Activated naive CD4-positive, alpha-beta T cell treated with Interleukin-2 at 50 U/mL for 16 hours (primary cell): ENCODE results near the gene TKFC.

Experiments
- DNase-seq: peaks from one replicate; pipeline ENCODE4 v3.0.0-alpha.2; 2020

The TKFC gene

DNA sequence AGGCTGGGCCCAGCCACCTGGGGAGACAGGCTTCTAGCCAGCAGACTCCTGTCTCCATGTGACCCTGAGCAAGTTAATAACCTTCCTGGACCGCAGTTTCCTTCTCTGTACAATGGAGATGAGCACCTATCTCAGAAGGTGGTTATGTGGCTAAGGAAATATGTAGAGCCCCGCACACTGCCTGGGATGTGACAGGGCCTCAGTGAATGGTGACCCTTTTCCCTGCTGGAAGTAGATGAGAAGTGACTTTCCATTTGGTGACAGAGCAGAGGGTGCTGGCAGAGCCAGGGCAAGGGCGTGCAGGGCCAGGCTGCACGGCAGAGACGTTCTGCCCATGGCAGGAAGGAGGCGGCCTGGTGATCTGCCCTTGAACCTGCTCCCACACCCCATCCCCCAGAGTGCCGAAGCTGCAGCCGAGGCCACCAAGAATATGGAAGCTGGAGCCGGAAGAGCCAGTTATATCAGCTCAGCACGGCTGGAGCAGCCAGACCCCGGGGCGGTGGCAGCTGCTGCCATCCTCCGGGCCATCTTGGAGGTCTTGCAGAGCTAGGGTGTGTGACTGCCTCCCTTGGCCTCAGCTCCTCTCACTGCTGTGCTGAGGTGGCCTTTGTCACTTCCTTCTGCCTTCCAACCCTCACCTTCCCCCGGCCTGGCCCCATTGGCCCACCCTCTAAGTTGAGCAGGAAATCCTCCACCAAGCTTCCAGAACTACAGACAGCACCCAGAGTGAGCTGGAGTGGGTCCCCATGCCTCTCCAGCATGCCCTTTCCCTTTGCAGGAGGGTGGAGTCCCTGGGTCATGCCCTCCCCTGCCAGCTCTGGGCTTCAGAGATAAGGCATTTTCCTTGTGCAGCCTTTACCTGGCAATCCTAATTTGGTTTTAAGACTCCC, 13.2 kb downstream of the TKFC start:
- no peak for DNase-seq

DNA sequence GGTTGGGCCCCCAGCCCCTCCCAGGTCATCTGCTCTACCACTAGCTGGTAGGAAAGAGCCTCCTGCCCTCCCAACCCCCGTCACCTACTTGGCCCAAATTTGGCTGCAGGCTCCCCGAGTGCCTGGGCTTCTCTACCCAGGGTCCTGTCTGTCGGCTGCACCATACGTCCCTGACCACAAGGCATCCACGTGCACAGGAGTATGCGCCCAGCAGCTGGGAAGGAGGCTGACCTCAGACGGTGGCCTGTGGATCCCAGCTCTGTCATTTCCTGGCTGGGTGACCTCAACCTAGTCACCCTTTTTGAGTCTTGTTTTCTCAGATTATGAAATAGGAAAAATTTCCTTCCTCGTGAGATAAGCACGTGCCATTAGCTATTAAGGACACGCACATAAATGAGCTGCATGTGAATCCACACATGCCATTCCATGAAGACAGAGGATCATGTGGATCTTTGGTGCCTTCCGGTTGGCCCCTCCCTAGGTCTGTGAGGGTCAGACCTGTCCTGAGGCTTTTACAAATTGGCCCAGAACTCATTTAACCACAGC, 15.0 kb downstream of the TKFC start:
- DNase-seq, result no peak

DNA sequence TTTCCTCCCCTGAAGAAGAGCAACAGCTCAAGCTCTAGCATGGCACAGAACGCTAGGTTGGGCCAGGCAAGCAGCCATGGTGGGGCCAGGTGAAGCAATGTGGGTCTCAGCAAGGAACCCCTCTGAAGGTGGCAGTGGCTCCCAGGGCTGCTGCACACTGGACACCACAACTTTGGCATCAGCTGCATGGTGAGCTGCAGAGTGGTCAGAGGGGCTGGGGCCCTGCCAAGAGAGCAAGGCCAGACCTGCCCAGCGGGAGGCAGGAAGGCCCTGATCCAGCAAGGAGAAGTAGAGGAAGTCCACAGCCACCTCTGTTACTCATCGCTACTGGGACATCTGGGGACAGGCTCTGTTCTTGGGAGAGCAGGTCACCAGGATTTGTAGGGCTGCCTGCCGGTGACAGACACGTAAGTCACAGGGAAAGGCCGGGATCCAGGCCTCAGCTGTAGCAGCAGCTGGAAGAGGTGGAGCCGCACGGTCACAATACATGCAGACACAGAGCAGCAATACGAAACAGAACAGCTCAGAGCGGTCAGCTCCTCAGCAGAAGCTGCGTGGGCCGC, 16.2 kb downstream of the TKFC start:
- no peak for DNase-seq

DNA sequence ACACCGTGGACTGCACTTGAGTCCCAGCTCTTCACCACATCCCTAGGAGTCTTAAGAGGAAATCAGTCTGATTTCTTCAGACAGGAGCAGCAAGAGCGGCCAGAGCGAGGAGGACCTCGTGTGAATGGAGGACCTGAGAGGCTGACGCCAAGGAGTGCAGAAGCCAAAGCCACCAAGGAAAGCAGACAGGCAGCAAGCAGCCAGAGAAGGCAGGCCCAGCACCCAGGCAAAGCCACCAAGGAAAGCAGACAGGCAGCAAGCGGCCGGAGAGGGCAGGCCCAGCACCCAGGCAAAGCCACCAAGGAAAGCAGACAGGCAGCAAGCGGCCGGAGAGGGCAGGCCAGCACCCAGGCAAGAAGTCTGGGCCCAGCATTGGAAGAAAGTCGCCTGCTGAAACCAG, 16.9 kb downstream of the TKFC start:
- DNase-seq, result no peak

- no peak for DNase-seq
Measured at GRCh38 chr11:61350336-61350735, 17.3 kb downstream of the TKFC start.

- no peak for DNase-seq
Measured at GRCh38 chr11:61350803-61351202, 17.8 kb downstream of the TKFC start.

DNA sequence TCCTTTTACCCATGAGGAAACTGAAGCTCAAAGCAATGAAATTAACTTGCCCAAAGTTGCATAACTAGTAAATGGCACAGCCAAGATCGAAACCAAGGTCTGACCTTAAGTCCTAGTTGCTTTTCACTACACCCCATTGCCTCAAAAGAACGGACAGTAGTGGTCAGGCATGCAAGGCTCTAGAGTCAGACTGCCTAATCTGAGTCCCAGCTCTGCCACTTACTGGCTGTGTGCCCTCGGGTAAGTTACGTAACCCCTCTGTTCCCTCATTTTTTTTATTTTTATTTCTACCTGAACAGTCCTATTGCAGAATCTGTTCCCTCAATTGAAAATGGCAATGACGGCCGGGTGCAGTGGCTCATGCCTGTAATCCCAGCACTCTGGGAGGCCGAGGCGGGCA, 19.0 kb downstream of the TKFC start:
- no peak for DNase-seq

GRCh38 chr11:61353131-61354067, 20.4 kb downstream of the TKFC start:
- no peak for DNase-seq

GRCh38 chr11:61354208-61354607, 21.2 kb downstream of the TKFC start:
- DNase-seq, result no peak

GRCh38 chr11:61356706-61357105, 23.7 kb downstream of the TKFC start:
- DNase-seq, result no peak

GRCh38 chr11:61357233-61357893, 24.3 kb downstream of the TKFC start:
- no peak for DNase-seq

GRCh38 chr11:61357894-61358239, 24.8 kb downstream of the TKFC start:
- no peak for DNase-seq

DNA sequence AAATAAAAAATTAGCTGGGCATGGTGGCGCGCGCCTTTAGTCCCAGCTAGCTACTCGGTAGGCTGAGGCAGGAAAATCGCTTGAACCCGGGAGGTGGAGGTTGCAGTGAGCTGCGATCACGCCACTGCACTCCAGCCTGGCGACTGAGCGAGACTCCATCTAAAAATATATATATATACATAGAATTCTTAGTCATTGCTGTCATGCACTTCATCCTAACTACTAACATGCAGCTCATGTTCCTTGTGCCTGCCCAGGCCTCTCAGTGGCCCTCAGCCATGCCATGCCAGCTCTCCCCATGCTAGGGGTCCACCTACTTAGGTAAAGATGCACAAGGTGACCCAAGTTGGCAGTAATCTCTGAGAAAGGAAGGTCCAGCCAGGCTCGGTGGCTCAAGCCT, 25.5 kb downstream of the TKFC start:
- no peak for DNase-seq

- no peak for DNase-seq
Measured at GRCh38 chr11:61359516-61359915, 26.5 kb downstream of the TKFC start.

DNA sequence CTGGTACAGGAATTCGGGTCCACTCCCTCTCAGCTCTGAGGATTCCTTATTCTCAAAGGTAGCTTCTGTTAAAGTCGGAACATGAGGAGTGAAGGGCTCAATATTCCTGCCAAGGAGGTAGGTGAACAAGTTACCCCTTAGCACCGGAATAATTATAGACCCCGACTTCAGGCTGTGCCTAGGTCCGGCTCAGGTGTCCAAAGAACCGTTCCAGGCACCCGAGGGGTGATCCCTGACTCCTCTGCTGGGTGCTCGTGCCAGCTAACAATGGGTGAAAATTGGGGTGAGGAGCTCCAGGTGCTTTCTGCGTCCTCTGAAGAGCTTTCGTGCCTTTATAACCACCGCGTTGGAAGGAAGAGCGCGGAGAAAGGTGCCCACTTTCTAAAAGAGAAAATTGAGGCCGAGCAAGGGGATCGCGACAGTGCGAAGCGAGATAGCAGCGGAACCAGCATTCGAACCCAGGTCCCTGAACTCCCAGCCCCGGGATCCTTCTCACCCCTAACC, 28.3 kb downstream of the TKFC start:
- DNase-seq, result no peak

DNA sequence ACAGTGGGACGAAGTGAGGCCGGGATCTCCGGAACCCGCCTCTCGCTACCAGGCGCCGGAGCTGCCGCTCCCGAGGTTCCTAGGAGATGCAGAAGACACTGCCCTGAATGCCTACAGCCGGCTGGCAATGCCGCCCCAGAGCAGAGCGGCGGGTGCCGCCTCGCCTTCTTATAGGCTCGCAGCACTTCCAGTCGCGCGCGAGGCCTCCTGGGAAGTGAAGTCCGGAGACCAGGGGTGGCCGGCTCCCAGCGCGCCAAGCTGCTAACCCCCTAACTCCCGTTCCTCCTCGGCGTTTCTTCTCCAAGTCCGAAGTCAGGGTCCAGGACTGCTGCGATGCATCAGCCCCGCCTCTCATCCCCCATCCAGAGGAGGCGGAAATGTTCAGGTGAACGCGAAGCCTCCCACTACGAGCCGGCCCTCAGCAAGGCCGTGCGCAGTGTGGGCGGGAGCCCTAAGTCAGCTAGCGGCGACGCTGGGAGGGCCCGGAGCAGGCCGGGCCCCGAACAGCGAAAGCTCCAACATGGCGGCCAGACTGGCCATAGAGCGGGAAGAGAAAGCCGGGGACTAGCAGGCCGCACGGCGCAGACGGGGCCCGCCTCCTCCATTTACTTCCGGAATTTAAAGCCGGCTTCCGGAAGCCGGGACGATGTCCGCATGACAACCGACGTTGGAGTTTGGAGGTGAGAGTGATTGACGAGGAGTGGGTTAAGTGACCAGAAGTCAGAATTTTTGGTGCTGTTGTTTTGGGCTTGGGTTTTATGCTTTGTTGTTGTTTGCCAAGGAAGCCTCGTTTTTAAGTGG, 28.9 kb downstream of the TKFC start, which contains the start of the genes CYB561A3 and TMEM138:
TSS of gene CYB561A3 (minus strand) at position 142 of the 801 bp plus-strand sequence. CDS start 5,169 bp downstream, outside the sequence.
TSS of gene TMEM138 (plus strand) at position 634 of the 801 bp plus-strand sequence. CDS start 2,017 bp downstream, outside the sequence.
- DNase-seq, result peak; percentile 93

GRCh38 chr11:61362542-61362875, 29.5 kb downstream of the TKFC start:
- peak; percentile 41 for DNase-seq

DNA sequence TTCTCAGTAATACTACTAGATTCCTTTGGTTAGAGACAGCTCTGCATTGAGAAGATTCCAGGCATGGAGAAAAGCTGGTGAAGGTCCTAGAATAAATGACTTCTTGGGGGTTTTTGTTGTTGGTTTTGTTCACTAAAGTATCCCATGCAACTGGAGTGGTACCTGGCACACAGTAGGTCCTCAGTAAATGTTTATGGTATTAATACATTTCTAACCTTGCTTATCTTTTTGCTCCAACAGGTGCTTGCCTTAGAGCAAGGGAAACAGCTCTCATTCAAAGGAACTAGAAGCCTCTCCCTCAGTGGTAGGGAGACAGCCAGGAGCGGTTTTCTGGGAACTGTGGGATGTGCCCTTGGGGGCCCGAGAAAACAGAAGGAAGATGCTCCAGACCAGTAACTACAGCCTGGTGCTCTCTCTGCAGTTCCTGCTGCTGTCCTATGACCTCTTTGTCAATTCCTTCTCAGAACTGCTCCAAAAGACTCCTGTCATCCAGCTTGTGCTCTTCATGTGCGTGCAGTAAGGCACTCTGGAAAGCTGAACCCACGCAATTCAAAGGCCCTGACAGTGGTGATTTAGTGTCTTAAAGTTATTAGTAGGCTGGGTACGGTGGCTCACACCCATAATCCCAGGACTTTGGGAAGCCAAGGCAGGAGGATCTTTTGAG, 31.1 kb downstream of the TKFC start:
- DNase-seq, result no peak

DNA sequence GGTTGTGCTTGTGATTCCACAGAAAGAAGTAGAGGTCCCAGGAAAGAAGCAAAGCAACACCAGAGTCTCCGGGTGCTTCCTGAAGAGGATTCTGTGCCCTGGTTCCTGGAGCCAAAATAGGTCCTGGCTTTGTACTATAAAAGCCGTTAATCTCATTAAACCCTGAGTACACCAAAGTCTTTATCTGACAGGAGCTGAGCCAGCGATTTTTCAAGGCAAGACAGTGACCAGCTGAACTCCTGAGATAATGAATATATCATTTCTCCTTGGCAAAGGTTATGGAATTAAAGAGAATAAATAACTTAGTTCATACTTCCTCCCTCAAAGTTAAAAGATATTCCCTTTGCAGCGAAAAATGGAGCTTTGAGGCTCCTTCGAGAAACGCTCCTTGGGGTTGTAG, 34.4 kb downstream of the TKFC start:
- DNase-seq, result no peak

GRCh38 chr11:61368646-61369045, 35.6 kb downstream of the TKFC start:
- DNase-seq, result no peak
